ENCODE measurements around the gene PAQR5. TPM values are rescaled to one million over a fixed set of nuclear protein-coding genes. Genes with fewer than 3 reads are reported as not detected.

Gene PAQR5
- total and polyA plus RNA-seq, 9 of the 15 experiments (the other 6 are each of a cell fraction or from before 2014, with no cell fraction given), result 0.04 to 0.08 TPM; not detected in 7

- TF ChIP-seq THRAP3 (IDR thresholded peaks at IDR 0.05; ENCODE audit: borderline replicate concordance) (no peak), NONO (IDR thresholded peaks at IDR 0.05; ENCODE audit: low read depth in 2 of 2, low read length in 1 of 2) (peak; percentile 19 to 92; a peak in 2 of 4 replicates), ZNF146 (CRISPR knock-in tag; IDR thresholded peaks at IDR 0.05; ENCODE audit: unreplicated experiment) (no peak), NR3C1 (CRISPR knock-in tag; IDR thresholded peaks at IDR 0.05) (no peak), ZNF354B (CRISPR knock-in tag; IDR thresholded peaks at IDR 0.05) (no peak), HOXB6 (CRISPR knock-in tag; IDR thresholded peaks at IDR 0.05; ENCODE audit: borderline replicate concordance) (no peak; the same call in 1 of the 2 replicates), RBM14 (IDR thresholded peaks at IDR 0.05; ENCODE audit: borderline replicate concordance, insufficient read depth, low read depth, low read length) (no peak), NCOR1 (IDR thresholded peaks at IDR 0.05) (peak; percentile 66), ZNF408 (CRISPR knock-in tag; IDR thresholded peaks at IDR 0.05; ENCODE audit: low read depth) (no peak), POLR3G (IDR thresholded peaks at IDR 0.05; ENCODE audit: extremely low read depth, insufficient read length, insufficient replicate concordance) (no peak), MGA (IDR thresholded peaks at IDR 0.05) (peak; percentile 29; the same call in 1 of the 2 replicates), KAT2B (IDR thresholded peaks at IDR 0.05; ENCODE audit: low read depth, low read length) (no peak), ZNF583 (CRISPR knock-in tag; IDR thresholded peaks at IDR 0.05) (no peak), ZBTB1 (CRISPR knock-in tag; IDR thresholded peaks at IDR 0.05; ENCODE audit: borderline replicate concordance, low read depth) (peak; percentile 63; the same call in 1 of the 2 replicates), E2F1 (CRISPR knock-in tag; IDR thresholded peaks at IDR 0.05) (peak; percentile 86)
Observed at GRCh38 chr15:69452692-69453521, 154.2 kb downstream of the PAQR5 start, which contains the start of gene RPLP1 (continued).
